IPS-NIHi11 (cell line): ENCODE measurements around the gene KCNQ1.
A peak's percentile ranks its signal among the peaks of the same experiment; 100 is the strongest.

Source experiments
- DNase-seq: peaks from one replicate; pipeline ENCODE4 v3.0.0; 2012; ENCODE audit warnings: mixed read lengths, low spot score

KCNQ1 gene

GRCh38 chr11:2685566-2686359, 241.0 kb downstream of the KCNQ1 start:
- DNase-seq, result no peak

GRCh38 chr11:2686360-2687222, 241.8 kb downstream of the KCNQ1 start:
- no peak for DNase-seq

- DNase-seq, result no peak
Observed at GRCh38 chr11:2687223-2687530, 242.4 kb downstream of the KCNQ1 start.

- DNase-seq, result peak; percentile 65
Observed at GRCh38 chr11:2687782-2688191, 243.0 kb downstream of the KCNQ1 start.

- DNase-seq, result no peak
Observed at GRCh38 chr11:2688381-2689231, 243.8 kb downstream of the KCNQ1 start.

GRCh38 chr11:2689651-2690575, 245.1 kb downstream of the KCNQ1 start:
- no peak for DNase-seq

GRCh38 chr11:2690596-2691354, 246.0 kb downstream of the KCNQ1 start:
- DNase-seq, result no peak

GRCh38 chr11:2691355-2691761, 246.6 kb downstream of the KCNQ1 start:
- DNase-seq, result no peak

GRCh38 chr11:2691991-2692875, 247.4 kb downstream of the KCNQ1 start:
- DNase-seq, result peak; percentile 62

GRCh38 chr11:2693271-2694261, 248.8 kb downstream of the KCNQ1 start:
- DNase-seq, result peak; percentile 84

GRCh38 chr11:2694495-2694894, 249.7 kb downstream of the KCNQ1 start:
- no peak for DNase-seq

GRCh38 chr11:2694995-2695939, 250.5 kb downstream of the KCNQ1 start:
- DNase-seq, result no peak

GRCh38 chr11:2696455-2696854, 251.6 kb downstream of the KCNQ1 start:
- no peak for DNase-seq

GRCh38 chr11:2697866-2698265, 253.1 kb downstream of the KCNQ1 start:
- no peak for DNase-seq

GRCh38 chr11:2698386-2699184, 253.8 kb downstream of the KCNQ1 start:
- DNase-seq, result no peak

GRCh38 chr11:2699185-2699530, 254.3 kb downstream of the KCNQ1 start:
- DNase-seq, result no peak
